Fibroblast of the aortic adventitia (primary cell): ENCODE measurements around the gene CLMP. TPM values are rescaled to one million over a fixed set of nuclear protein-coding genes. Genes with fewer than 3 reads are reported as not detected.
A peak's percentile ranks its signal among the peaks of the same experiment; 100 is the strongest.

Source experiments
- DNase-seq: peaks from one replicate; pipeline ENCODE4 v3.0.0-alpha.2; 2010; ENCODE audit warnings: low read depth
- H3K4me3 ChIP-seq: 2 replicates; pipeline ENCODE4 v1.5.1; 2011; ENCODE audit warnings: low read depth, mild to moderate bottlenecking, control low read depth, low read length, moderate library complexity
- CTCF ChIP-seq: IDR thresholded peaks from 2 replicates; pipeline ENCODE4 v1.5.1; 2011; ENCODE audit warnings: mild to moderate bottlenecking, low read length, control low read depth, inconsistent platforms; ENCODE audit not compliant: insufficient read depth
- total RNA-seq: library from RNA; depleted of rRNA; stranded (reverse); fragments of >200 nt; gene quantifications from 2 replicates; pipeline ENCODE4 v1.2.3, GENCODE V29; 2012; ENCODE audit warnings: low replicate concordance

The CLMP gene
- total RNA-seq, 1 donor: 235 TPM

- TF ChIP-seq CTCF: no peak
- DNase-seq: no peak
- H3K4me3 ChIP-seq: no peak overlapping the region
Measured at GRCh38 chr11:123170929-123171328, 24.1 kb downstream of the CLMP start.

- no peak for TF ChIP-seq CTCF
- H3K4me3 ChIP-seq: no peak overlapping the region
- DNase-seq: no peak
Measured at GRCh38 chr11:123169821-123170220, 25.2 kb downstream of the CLMP start.

DNA sequence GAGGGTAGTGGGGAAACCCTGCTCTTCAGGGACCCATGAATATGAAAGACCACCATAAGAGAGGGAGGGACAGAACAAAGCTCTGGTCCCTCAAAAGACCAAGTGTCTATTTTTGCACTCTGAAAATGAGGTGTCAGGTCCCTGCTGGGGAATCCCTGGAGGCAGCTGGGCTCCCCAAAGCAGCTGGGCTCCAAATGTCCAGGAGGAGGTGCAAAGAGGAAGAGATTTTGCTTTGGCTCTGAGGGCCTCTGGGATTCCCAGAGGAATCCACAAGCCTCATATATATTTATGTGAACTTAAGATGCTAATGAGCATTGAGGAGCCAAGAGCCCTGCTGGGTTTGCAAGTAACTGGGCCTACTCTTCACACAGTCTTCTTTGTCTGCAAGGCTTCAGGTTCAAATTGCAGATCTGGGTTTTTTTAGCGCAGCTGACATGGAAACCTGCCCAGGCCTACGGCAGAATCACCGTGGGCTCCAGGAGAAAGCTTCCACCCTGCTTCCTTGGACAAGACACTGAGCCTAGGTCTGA, 26.0 kb downstream of the CLMP start:
- no peak for TF ChIP-seq CTCF
- no peak overlapping the region for H3K4me3 ChIP-seq
- no peak for DNase-seq

DNA sequence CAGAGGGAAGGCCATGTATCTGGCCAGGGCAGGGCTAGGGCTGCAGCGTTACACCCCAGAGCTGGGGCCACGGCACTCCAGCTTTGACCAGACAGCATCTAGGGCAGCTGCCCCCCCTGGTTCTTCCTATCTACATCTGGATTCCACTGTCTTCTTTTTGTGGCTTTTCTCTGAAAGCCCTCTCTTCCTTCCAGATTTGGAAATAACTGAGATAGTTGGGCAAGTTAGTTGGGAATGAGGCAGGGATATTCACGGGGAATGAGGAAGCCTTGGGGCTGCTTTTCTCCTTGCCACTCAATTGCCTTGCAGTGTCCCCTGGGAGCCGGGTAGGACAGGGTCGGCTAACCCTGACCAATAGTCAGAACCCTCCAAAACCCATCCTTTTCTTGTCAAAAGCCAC, 26.8 kb downstream of the CLMP start:
- no peak for DNase-seq
- H3K4me3 ChIP-seq: no peak overlapping the region
- TF ChIP-seq CTCF: no peak

- no peak overlapping the region for H3K4me3 ChIP-seq
- DNase-seq: peak; percentile 74
- peak; percentile 71 for TF ChIP-seq CTCF
Measured at GRCh38 chr11:123166071-123166559, 28.9 kb downstream of the CLMP start.

DNA sequence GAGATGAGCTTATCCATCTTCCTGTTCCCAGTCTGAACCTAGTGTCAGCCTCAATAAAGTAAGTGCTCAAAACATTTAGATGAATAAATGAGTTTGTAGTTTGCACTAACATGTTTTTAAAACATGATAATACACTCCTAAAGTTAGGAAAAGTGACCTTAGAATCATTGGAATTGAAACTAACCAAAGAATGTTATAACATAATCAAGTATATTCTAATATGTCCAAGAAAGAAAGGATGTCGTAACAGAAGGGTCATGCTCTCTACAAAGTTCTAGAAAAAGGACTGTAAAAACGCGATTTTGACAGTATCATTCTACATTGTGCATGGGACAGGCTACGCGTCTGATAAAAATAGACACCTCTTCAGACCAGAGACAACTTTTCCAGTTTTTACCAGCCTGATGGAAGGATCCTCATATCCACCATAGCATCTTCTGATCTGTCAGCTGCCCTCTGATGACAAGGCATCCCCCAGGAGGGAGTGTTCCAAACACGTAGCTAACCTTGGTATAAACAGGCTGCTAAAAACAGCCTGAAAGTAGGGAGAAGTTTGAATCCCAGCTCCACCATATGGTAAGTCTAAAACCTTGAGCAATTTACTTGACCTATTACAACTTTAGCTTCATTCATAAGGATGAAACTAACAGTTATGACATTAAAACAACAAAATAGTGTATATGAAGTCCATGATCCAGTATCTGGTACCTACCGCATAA, 30.2 kb downstream of the CLMP start:
- no peak for DNase-seq
- H3K4me3 ChIP-seq: no peak overlapping the region
- TF ChIP-seq CTCF: no peak

DNA sequence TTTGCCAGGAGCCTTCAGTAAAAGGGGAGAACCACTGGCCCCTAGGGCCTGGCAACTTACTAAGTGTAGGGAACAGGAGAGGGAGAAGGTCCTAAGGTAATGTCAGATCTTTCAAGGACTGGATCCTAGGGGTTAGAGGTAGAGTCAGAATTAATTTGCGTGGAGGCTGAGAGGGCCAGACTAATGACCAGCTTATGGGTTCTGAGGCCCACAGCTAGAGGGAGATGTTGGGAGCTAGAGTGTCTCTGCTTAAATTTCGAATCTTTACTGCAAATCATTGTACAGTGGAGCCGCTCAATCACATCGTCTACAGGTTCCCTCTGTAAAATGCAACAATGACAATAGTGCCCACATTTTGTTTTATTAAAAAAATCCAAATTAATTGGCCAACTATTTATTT, 31.4 kb downstream of the CLMP start:
- peak; percentile 33 for TF ChIP-seq CTCF
- no peak overlapping the region for H3K4me3 ChIP-seq
- no peak for DNase-seq
